Fibroblast of lung (primary cell): ENCODE data around the gene UTF1.

Experiments
- EZH2 ChIP-seq: IDR thresholded peaks from 2 replicates; pipeline ENCODE4 v1.5.1; 2012; ENCODE audit warnings: low read length, control low read depth, mild to moderate bottlenecking; ENCODE audit errors: missing control alignments
- TF ChIP-seq, protein P1 (sequence below), 2 donors: IDR thresholded peaks in 1 of 2; conservative IDR thresholded peaks in 1 of 2; 1 replicate in 1 of 2; 2 replicates in 1 of 2; pipeline ENCODE4 v1.5.1; 2011 to 2012; ENCODE audit warnings: low read length in 2 of 2, control low read depth in 1 of 2, inconsistent platforms in 1 of 2, low read depth in 1 of 2, mild to moderate bottlenecking in 1 of 2

DNA sequence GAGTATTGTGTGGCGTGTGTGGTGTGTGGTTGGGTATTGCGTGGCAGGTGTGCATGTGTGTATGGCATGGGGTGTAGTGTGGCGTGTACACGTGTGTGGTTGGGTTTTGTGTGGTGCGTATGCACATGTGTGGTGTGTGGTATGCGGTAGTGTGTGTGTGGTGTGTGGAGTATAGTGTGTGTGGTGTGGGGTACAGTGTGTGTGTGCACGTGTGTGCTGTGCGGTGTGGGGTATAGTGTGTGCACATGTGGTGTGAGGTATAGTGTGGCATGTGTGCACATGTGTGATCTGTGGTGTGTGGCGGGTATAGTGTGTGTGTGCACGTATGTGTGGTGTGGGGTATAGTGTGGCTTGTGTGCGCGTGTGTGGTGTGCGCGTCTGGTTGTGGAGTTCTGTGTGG is 20.9 kb upstream of the UTF1 start:
- TF ChIP-seq, protein P1, sequence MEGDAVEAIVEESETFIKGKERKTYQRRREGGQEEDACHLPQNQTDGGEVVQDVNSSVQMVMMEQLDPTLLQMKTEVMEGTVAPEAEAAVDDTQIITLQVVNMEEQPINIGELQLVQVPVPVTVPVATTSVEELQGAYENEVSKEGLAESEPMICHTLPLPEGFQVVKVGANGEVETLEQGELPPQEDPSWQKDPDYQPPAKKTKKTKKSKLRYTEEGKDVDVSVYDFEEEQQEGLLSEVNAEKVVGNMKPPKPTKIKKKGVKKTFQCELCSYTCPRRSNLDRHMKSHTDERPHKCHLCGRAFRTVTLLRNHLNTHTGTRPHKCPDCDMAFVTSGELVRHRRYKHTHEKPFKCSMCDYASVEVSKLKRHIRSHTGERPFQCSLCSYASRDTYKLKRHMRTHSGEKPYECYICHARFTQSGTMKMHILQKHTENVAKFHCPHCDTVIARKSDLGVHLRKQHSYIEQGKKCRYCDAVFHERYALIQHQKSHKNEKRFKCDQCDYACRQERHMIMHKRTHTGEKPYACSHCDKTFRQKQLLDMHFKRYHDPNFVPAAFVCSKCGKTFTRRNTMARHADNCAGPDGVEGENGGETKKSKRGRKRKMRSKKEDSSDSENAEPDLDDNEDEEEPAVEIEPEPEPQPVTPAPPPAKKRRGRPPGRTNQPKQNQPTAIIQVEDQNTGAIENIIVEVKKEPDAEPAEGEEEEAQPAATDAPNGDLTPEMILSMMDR (conservative IDR thresholded peaks at IDR 0.05 in 1 of 2, IDR thresholded peaks at IDR 0.05 in 1 of 2; ENCODE audit: low read depth in 1 of 2, low read length in 2 of 2): no peak
- no peak for TF ChIP-seq EZH2
